Chondrocyte (in vitro differentiated cells): Measurements from ENCODE around the gene KLK12. TPM values are rescaled to one million over a fixed set of nuclear protein-coding genes. Genes with fewer than 3 reads are reported as not detected.

ENCODE experiments used
- DNase-seq: peaks from one replicate; pipeline ENCODE4 v3.0.0; 2021; ENCODE audit warnings: mixed read lengths, low spot score
- H3K27ac Mint-ChIP-seq: one replicate; pipeline ENCODE4 v1.8.0; 2021; ENCODE audit warnings: mild to moderate bottlenecking, moderate library complexity, mixed read lengths; ENCODE audit not compliant: unreplicated experiment
- H3K27me3 Mint-ChIP-seq: 2 replicates; pipeline ENCODE4 v1.8.0; 2021; ENCODE audit warnings: low read depth, mixed read lengths
- H3K36me3 Mint-ChIP-seq: 2 replicates; pipeline ENCODE4 v1.8.0; 2021; ENCODE audit warnings: low read depth, mixed read lengths
- H3K4me1 Mint-ChIP-seq: 2 replicates; pipeline ENCODE4 v1.8.0; 2021; ENCODE audit warnings: low read depth, mild to moderate bottlenecking, mixed read lengths
- H3K4me3 Mint-ChIP-seq: one replicate; pipeline ENCODE4 v1.8.0; 2021; ENCODE audit warnings: mild to moderate bottlenecking, moderate library complexity, mixed read lengths; ENCODE audit not compliant: unreplicated experiment
- H3K9me3 Mint-ChIP-seq: 2 replicates; pipeline ENCODE4 v1.8.0; 2021; ENCODE audit warnings: low read depth, mixed read lengths
- CTCF ChIP-seq: fragments of 200-600 bp; sonication (generic); IDR thresholded peaks from 2 replicates; pipeline ENCODE4 v1.5.0; 2021; ENCODE audit warnings: antibody characterized with exemption, mild to moderate bottlenecking, moderate library complexity
- total RNA-seq: library from RNA; stranded (reverse); gene quantifications from 3 replicates; pipeline ENCODE4 v1.2.1, GENCODE V29; 2021

The KLK12 gene
- total RNA-seq, 1 donor from 2014 or later = not detected

GRCh38 chr19:51003316-51003715 is 31.5 kb downstream of the KLK12 start:
- no peaks in the 10 kb centered on the region for H3K36me3 Mint-ChIP-seq
- H3K9me3 Mint-ChIP-seq = no peaks in the 10 kb centered on the region

GRCh38 chr19:51002542-51003311 is 32.1 kb downstream of the KLK12 start:
- H3K36me3 Mint-ChIP-seq = no peaks in the 10 kb centered on the region
- H3K27ac Mint-ChIP-seq = no peak overlapping the region
- H3K4me3 Mint-ChIP-seq = no peak overlapping the region
- peaks cover 19% of the 10 kb centered on the region for H3K27me3 Mint-ChIP-seq
- no peak for TF ChIP-seq CTCF
- H3K4me1 Mint-ChIP-seq = no peaks in the 10 kb centered on the region
- no peaks in the 10 kb centered on the region for H3K9me3 Mint-ChIP-seq
- no peak for DNase-seq

More at GRCh38 chr19:51003316-51003715, 31.5 kb downstream of the KLK12 start:
- peaks cover 19% of the 10 kb centered on the region for H3K27me3 Mint-ChIP-seq
- H3K4me3 Mint-ChIP-seq = no peak overlapping the region
- H3K4me1 Mint-ChIP-seq = no peaks in the 10 kb centered on the region
- DNase-seq = no peak
- no peak for TF ChIP-seq CTCF
- no peak overlapping the region for H3K27ac Mint-ChIP-seq

GRCh38 chr19:51002089-51002532 is 32.7 kb downstream of the KLK12 start:
- H3K27ac Mint-ChIP-seq = no peak overlapping the region
- no peak for DNase-seq
- H3K9me3 Mint-ChIP-seq = no peaks in the 10 kb centered on the region
- H3K27me3 Mint-ChIP-seq = peaks cover 19% of the 10 kb centered on the region
- H3K36me3 Mint-ChIP-seq = no peaks in the 10 kb centered on the region
- no peaks in the 10 kb centered on the region for H3K4me1 Mint-ChIP-seq
- H3K4me3 Mint-ChIP-seq = no peak overlapping the region
- no peak for TF ChIP-seq CTCF

- TF ChIP-seq CTCF = no peak
- Mint-ChIP-seq H3K27me3 (peaks cover 21% of the 10 kb centered on the region), H3K4me3 (no peak within 1 kb of the TSS), H3K4me1 (no peaks in the 10 kb centered on the region), H3K36me3 (no peaks in the 10 kb centered on the region), H3K27ac (no peak within 1 kb of the TSS), H3K9me3 (no peaks in the 10 kb centered on the region)
- DNase-seq = no peak
These were observed 33.3 kb downstream of the KLK12 start, which contains the start of gene KLK8 for GRCh38 chr19:51001515-51001914. TSS of gene KLK8 (minus strand) at chr19:51001604. CDS start at chr19:51001167, 437 bp downstream.

GRCh38 chr19:51000981-51001380 is 33.8 kb downstream of the KLK12 start:
- H3K4me3 Mint-ChIP-seq = no peak overlapping the region
- no peaks in the 10 kb centered on the region for H3K36me3 Mint-ChIP-seq
- DNase-seq = no peak
- H3K9me3 Mint-ChIP-seq = no peaks in the 10 kb centered on the region
- H3K27ac Mint-ChIP-seq = no peak overlapping the region
- peaks cover 17% of the 10 kb centered on the region for H3K27me3 Mint-ChIP-seq
- no peak for TF ChIP-seq CTCF
- no peaks in the 10 kb centered on the region for H3K4me1 Mint-ChIP-seq
